Amniotic epithelial cell (primary cell): ENCODE measurements around the gene LSP1.

ENCODE experiments used
- DNase-seq: peaks from one replicate; pipeline ENCODE4 v3.0.0-alpha.2; 2010; ENCODE audit warnings: low read depth

LSP1 gene

DNA sequence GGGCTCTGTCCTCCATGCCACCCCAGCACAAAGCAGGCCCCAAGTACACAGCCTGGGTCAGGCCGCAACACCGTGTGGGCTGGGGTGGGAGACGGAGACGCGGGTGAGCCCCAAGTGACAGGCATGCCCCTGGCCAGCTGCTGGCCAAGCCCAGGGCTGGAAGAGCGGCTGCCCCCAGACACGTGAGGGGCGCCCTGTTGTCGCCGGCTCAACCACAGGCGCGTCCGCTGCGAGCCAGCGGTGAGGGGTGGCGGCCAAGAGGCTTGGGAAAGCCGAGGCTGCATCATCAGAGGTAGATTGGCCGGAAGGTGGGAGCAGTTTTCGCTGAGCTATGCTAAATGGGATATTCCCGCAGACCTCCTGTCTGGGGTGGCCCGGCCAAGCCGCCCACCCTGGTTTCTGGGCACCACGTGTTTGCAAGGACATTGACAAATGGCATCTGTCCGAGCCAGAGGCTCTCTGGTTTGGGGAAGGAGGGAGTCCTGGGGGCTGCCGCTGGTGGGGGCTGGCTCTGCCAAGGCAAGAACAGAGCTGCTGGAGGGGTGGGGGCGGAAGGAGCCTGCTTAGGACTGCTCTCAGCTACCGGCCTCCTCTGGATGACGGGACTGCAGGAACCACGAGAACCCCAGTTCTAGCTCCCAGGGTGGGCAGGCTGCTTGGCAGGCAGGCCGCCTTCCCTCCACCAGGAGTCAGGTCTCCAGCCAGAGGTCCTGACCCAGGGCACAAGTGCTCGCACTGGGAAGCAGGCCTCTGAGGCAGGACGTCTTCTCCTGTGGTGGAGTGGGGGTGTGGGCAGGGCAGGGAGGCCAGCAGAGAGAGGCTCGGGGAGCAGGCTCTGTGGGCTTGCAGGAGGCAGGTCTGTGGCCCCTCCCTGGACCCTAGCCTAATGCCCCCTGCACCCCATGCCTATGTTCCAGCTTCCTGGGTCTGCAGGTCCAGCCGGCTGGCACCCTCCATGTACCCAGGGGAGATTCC lies 38.3 kb downstream of the LSP1 start:
- no peak for DNase-seq

DNA sequence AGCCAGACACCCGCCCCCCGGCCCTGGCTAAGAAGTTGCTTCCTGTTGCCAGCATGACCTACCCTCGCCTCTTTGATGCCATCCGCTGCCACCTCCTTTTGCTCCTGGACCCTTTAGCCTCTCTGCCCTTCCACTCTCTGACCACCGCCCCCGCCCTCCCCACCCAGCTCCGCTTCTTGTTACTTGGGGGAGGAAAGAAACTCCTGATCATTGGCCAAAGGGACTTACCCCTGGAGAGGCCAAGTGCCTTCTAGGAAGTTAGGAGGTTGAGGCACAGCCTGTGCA lies 38.9 kb downstream of the LSP1 start, which contains the start of gene PRR33:
Gene PRR33, minus strand, starts transcription at position 65 of the 285 bp plus-strand sequence. CDS start 1,311 bp downstream, outside the sequence.
- DNase-seq, result no peak

DNA sequence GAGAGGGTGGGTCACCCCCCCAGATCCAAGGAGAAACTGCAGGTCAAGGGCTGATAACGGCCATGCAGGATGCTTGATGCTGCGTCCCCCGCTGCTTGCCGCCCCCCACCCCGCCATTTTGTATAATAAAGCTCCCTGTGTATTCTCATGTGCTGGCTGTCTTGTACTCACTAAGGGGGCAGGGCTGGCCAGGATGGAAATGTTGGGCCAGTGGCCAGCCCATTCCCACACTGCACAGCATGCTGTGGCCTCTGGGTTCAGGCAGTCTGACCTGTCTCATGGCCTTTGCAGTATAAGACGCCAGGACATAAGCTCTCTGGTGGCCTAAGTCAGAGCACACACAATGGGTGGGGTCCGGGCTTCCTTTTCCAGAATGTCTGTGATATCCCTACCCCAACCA lies 39.2 kb downstream of the LSP1 start:
- no peak for DNase-seq

DNA sequence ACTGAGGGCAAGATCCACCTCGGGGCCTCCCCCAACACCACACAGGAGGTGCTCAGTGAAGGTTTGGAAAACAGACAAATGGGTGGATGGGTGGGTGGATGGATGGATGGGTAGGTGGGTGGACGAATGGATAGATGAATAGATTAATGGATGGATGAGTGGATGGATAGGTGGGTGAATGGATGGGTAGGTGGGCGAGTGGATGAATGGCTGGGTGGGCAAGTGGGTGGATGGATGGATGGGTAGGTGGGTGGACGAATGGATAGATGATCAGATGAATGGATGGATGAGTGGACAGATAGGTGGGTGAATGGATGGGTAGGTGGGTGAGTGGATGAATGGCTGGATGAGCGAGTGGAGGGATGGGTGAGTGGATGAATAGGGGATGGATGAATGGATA lies 39.7 kb downstream of the LSP1 start:
- DNase-seq, result no peak

DNA sequence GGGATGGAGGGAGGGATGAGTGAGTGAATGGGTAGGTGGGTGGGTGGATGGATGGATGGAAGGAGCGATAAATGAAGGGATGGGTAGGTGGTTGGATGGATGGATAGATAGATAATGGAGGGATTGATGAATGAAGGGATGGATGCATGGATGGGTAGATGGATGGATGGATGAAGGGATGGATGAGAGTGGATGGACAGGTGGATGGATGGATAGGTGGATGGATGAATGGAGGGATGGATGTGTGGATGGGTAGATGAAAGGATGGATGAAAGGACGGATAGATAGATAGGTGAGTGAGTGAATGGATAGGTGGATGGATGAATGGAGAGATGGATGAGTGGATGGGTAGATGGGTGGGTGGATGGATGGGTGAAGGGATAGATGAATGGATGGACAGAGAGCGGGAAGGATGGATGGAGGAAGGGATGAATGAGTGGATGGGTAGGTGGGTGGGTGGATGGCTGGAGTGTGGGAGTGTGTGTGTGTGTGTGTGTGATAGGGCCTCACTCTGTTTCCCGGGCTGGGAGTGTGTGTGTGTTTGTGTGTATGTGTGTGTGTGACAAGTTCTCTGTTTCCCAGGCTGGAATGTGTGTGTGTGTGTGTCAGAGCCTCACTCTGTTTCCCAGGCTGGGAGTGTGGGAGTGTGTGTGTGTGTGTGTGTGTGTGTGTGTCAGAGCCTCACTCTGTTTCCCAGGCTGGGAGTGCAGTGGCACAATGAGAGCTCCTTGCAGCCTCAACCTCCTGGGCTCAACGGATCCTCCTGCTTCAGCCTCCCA lies 40.9 kb downstream of the LSP1 start:
- DNase-seq, result no peak

DNA sequence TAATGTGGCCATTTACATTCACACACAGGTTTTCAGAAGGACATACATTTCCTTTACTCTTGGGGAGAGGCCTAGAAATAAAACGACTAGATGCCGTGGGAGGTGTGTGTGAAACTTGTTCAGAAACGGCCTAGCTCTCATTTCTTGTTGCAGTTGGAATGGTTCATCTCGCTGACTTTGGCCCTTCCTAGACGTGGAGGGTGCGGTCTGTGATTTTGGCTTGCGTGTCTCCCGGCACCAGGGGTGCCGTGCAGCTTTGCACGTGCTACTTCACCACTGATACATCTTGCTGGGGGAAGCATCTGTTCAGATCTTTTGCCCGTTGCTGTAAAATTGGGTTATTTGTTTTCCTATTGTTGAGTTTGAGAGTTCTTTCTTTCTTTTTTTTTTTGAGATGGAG lies 41.9 kb downstream of the LSP1 start:
- DNase-seq, result no peak

DNA sequence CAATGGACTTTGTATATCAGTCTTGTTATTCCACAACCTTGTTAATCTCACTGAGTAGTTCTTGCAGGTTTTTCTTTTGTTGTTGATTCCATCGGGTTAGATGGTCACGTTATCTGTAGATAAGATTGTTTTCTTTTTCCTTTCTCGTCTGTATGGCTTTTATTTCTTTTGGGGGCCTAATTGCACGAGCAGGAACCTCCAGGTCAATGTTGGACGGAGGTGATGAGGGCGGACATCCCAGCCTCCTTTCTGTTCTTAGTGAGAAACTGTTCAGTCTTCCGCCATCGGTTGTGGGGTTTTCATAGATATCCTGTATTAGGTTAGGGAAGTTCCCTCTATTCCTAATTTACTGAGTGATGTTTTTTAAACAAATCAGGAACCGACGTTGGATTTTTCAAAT lies 43.6 kb downstream of the LSP1 start:
- no peak for DNase-seq

DNA sequence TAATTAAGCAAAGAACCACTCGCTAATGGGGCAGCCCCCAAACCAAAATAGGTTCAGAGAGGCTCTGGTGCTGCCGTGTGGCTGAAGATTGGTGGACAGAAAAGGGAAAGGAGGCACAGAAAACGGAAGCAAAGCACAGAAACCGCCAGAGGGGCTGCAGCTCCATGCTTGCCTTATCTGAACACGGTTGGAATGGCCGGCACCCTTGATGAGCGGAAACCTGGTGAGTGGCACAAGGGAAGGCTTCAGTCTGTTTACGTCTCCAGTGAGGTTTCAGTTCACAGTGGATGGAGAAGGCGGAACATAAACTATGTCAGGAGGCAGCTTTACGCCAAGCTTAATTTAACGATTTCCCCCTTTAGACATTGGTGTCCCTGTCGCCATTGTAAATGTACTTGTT lies 44.0 kb downstream of the LSP1 start:
- no peak for DNase-seq

DNA sequence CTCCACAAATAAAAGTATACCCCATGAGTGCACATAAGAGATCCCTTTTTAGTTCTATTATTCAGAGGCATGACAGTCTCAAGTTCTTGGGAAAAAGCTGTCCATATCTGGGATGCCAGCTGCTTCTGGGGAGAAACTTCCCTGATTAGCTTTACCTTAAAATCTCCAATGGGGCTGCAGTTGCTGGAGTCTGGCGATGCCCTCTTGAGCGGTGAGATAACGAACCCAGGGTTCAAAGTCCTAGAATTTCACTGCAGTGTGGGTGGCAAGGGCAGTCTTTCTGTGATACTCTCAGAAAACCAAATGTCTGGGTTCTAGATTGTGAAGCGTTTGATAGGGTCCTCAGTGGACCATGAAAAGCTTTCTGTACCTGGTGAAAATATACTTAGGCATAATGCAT lies 46.2 kb downstream of the LSP1 start:
- no peak for DNase-seq

DNA sequence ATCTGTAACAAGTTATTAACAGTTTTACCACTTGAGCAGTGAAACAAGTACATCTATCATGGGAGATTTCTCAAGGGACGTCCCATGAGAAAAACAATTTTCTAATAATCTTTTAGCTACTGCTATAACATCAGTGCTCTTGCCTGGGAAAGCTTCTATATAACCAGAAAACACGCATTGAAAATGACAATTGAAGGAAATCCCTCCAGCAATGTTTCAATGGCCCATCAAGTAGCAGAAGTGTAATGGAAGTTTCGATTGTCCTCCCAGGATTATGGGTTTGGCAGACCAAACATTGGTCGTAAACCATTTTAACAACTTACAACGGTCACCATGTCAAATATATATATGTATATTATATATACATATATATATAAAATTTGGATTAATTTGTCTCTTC lies 46.8 kb downstream of the LSP1 start:
- no peak for DNase-seq

DNA sequence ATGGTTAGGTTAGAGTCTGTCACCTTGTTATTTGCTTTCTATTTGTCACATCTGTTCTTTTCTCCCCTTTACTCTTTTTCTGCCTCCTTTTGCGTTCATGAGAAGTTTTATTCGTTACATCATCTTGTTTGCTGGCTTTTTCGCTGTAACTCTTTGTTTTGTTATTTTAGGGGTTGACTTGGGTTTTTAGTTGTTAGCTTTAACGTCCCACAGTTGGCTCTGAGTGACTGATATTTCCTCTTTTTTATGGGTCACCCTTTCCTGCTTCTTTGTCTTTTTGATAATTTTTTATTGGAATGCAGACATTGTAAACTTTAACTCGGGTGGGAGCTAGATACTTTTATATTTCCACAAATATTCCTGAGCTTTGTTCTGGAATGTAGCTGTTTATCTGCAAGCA lies 53.3 kb downstream of the LSP1 start:
- DNase-seq, result no peak

DNA sequence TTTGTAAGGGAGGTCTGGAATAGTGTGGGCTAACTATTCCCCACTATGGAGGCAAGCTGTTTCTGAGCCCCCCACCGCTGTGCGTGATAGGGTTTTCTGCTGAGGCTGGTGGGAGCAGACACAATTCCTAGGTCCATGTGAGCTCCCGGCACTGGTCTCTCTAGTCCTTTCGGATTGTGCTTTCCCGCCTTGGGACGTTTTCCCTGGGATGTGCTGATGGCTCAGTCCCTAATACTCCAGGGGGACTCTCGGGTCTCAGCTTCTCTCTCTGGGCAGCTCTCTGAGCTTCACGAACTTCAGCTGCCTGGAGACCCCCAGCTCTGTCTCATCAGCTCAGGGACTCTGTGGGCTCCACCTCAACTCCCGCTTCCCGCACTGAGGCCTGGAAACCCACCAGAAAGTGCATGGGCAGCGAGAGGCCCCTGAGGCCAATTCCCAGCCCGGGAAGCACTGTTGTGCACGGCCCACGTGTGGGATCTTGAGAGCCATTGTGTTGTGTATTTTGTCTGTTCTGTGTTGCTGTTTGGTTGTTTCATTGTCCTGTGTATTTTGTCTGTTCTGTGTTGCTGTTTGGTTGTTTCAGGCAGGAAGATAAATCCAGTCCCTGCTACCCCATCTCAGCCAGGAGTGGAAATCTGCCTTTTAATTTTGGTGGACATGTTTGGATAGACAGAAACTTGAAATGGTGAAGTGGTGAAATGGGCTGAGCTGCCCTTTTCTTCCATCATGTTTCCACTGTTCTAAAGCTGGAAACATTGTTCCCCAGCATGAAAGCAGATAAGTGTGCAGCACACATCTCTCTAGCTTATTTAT lies 53.9 kb downstream of the LSP1 start:
- DNase-seq, result no peak

DNA sequence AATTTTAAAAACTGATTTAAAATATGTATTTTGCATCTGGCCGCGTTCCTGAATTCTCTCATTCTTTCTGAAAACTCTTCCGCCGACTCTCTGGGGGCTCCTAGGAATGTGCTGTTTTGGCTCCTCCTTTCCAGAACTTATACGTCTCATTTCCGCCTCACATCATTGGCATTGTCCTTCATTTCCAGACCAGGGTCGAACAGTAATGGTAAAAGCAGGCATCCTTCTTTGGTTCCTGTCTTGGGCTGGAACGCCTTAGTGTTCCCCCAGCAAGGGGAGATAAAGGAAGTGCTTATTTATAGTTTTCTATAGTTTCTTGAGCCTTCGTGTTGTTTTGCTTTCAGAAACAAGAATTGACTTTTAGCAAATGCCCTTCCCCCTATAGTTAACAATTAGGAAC lies 55.7 kb downstream of the LSP1 start:
- DNase-seq, result no peak

DNA sequence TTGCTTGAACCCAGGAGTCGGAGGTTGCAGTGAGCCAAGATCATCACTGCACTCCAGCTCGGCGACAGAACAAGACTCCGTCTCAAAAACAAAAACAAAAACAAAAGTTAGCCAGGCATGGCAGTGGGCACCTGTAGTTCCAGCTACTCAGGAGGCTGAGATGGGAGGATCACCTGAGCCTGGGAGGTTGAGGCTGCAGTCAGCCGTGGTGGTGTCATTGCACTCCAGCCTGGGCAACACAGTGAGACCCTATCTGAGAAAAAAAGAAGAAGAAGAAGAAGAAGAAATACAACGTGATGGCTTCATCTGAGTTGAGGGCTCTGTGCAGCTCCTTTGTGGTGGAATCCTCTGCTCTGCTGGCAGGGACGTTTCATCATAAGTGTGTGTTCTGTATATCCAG lies 56.6 kb downstream of the LSP1 start:
- no peak for DNase-seq

DNA sequence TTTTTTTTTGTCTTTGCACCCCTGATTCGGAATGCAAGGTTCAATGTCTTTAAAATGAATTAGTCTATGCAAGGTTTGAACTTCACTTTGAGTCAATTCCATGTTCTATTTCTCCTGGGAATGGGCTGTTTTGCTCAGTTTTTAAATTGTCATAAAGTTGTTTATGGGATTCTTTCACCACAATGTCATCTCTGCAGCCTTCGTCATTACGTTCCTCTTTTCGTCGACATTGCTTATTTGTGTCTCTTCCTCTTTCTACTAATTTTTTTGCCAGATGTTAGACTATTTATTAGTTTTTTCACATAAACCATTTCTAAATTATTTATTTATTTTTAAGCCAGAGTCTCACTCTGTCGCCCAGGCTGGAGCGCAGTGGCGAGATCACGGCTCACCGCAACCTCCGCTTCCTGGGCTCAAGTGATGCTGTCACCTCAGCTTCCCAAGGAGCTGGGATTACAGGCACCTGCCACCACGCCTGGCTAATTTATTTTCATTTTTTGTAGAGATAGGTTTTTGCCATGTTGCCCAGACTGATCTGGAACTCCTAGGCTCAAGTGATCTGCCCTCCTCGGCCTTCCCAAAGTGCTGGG lies 59.5 kb downstream of the LSP1 start:
- no peak for DNase-seq

DNA sequence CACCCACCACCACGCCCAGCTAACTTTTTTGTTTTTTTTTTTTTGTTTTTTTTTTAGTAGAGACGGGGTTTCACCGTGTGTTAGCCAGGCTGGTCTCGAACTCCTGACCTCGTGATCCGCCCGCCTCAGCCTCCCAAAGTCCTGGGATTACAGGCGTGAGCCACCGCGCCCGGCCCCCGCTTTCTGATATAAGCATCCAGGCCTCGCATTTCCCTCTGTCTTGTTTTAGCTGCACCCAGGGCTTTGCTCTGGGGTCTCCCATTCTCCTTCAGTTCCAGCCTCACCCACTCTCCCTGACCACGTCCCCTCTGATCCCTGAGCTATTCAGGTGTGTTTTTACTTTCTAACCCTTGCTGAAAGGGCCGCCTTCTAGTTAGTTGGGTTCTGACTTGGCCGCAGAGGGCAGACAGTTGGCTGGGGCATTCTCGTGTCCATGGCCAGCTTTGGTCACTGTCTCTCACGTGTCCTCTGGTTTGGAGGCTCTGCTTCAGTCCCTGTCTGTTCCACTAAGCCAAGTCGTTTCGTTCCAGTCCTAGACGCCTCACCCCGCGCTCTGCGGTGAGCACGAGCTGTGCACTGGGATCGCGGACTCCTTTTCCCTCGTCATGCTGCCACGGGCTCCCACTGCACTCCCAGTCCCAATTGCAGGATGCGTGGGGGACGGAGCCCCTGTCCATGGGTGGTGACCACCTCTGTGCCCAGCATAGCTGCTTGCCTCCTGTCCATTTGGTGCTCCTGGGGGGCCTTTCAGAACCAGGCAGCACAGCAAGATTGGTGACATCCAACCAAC lies 60.6 kb downstream of the LSP1 start:
- DNase-seq, result no peak

DNA sequence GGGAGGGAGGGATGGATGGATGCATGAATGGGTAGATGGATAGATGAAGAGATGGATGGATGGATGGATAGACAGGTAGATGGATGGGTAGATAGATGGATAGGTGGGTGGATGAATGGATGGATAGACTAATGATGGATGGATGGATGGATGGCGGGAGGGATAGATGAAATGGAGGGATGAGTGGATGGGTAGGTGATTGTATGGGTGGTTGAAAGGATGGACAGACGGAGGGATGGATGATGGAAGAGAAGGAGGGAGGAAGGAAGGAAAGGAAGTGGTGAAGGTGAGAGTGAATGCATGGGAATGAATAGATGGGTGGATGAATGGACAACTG lies 62.9 kb downstream of the LSP1 start:
- DNase-seq, result no peak

DNA sequence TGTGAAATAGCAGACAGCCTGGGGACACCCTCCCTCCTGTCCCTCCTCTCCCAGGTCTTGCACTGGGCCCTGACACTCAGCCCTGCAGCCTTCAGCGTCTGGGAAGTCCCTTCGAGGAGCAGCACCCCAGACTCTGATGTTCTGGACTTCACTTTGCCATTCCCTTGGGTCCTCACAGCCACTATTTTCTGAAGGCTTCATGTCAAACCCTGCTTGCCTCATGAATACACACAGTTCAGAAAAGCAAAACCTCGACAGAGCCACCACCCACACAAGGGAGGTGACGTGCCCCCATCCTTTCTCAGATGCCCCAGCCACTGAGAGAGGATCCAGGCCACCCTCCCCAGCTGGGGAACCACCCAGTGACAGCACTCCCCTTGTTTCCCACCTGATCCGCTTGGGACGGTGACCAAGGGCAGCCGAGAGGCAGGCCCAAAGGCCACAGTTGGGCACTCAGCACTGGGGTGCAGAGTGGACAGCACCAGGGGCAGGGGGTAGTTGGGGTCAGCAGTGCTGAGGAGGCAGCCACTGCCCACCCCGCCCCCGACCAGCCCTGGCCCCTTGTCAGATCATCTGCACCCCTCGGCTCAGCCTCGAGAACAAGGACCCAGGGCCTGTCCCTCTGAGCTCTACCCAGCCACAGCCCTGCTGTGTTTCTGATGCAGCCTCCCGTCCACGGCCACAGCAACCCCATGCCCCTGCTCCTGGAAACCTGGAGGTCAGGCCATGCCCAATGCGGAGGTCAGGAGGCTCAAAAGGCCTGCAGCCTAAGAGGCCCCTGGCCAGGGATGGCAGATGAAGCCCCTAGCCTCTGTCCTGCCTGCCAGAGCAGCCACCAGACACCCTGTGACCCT lies 63.5 kb downstream of the LSP1 start:
- DNase-seq, result no peak

DNA sequence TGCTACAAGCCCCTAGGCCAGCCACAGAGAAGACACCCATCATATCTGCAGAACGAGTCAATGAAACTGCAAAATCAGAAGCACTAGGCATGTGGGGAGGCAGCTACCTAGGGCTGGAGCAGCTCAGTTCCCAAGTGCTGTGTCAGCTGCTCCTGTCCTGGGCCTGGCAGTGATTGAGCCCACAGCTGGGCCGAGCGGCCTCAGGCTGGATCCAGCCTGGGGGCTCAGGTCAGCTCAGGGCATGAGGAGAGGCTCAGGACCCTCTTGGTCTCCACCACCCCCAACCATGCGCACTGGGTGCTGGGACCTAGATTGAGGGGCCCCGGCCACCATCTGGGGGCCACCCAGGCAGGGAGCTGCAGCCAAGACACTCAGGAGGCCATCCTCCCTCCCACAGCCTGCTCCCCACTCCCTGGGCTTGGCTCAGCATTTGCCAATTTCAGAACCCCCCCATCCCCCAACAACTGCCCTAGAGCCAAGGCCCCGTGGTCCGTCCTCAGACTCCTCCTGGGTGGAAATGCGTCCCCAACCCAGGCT lies 64.2 kb downstream of the LSP1 start:
- DNase-seq, result no peak
